Fibroblast of skin of abdomen (primary cell): ENCODE measurements around the gene MOV10L1. TPM values are rescaled to one million over a fixed set of nuclear protein-coding genes. Genes with fewer than 3 reads are reported as not detected.

Source experiments
- DNase-seq: peaks from one replicate; pipeline ENCODE4 v3.0.0-alpha.2; 2013
- polyA plus RNA-seq, 2 experiments: library from polyadenylated mRNA; unstranded; fragments of 120-200 nt; gene quantifications; one replicate each; pipeline ENCODE4 v1.2.1, GENCODE V29; 2013; ENCODE audit not compliant: insufficient read length in 2 of 2

MOV10L1 gene
- polyA plus RNA-seq (2013, experiment 1 of 2; ENCODE audit: insufficient read length), result 2.4 TPM
- 2.7 TPM for polyA plus RNA-seq (2013, experiment 2 of 2; ENCODE audit: insufficient read length)

GRCh38 chr22:50089682-50090411, at the start of gene MOV10L1:
Gene MOV10L1 (plus strand): TSS chr22:50090006. CDS start chr22:50090089, 83 bp downstream.
- peak; percentile 13 for DNase-seq

GRCh38 chr22:50040717-50041116, 49.1 kb upstream of the MOV10L1 start:
- no peak for DNase-seq

- no peak for DNase-seq
Measured at GRCh38 chr22:50041361-50042065, 48.3 kb upstream of the MOV10L1 start.

GRCh38 chr22:50044485-50045118, 45.2 kb upstream of the MOV10L1 start:
- no peak for DNase-seq

GRCh38 chr22:50045211-50046018, 44.4 kb upstream of the MOV10L1 start:
- DNase-seq, result no peak

GRCh38 chr22:50046019-50046415, 43.8 kb upstream of the MOV10L1 start:
- no peak for DNase-seq

- no peak for DNase-seq
Measured at GRCh38 chr22:50046481-50047245, 43.1 kb upstream of the MOV10L1 start.

GRCh38 chr22:50047346-50047745, 42.5 kb upstream of the MOV10L1 start:
- no peak for DNase-seq

- no peak for DNase-seq
Measured at GRCh38 chr22:50048061-50048765, 41.6 kb upstream of the MOV10L1 start.

GRCh38 chr22:50048836-50049235, 41.0 kb upstream of the MOV10L1 start:
- DNase-seq, result no peak

- no peak for DNase-seq
Measured at GRCh38 chr22:50049299-50050195, 40.3 kb upstream of the MOV10L1 start.

GRCh38 chr22:50051930-50052329, 37.9 kb upstream of the MOV10L1 start:
- no peak for DNase-seq

- DNase-seq, result no peak
Measured at GRCh38 chr22:50053861-50054260, 35.9 kb upstream of the MOV10L1 start.

GRCh38 chr22:50056214-50056972, 33.4 kb upstream of the MOV10L1 start:
- DNase-seq, result no peak

- no peak for DNase-seq
Measured at GRCh38 chr22:50057278-50058060, 32.3 kb upstream of the MOV10L1 start.

- no peak for DNase-seq
Measured at GRCh38 chr22:50058061-50058905, 31.5 kb upstream of the MOV10L1 start, which contains the start of gene TTLL8. Gene TTLL8 (minus strand): TSS chr22:50058298.
